Upper lobe of left lung (tissue), 4 donors: Measurements from ENCODE around the gene CFAP206.

Source experiments
- CTCF ChIP-seq, 6 experiments: fragments of 450-650 bp in 4 of 6; fragments of 200-600 bp in 2 of 6; sonication (generic) in 2 of 6; IDR thresholded peaks; one replicate each; pipeline ENCODE4 v1.5.1; 2016 to 2019; ENCODE audit warnings: antibody characterized with exemption in 6 of 6
- POLR2A ChIP-seq, 4 donors: fragments of 450-650 bp; IDR thresholded peaks; one replicate each; pipeline ENCODE4 v1.5.1; 2016 to 2017; ENCODE audit warnings: antibody characterized with exemption in 4 of 4, mild to moderate bottlenecking in 2 of 4
- POLR2AphosphoS5 ChIP-seq, 2 donors: sonication (generic); formaldehyde crosslinking; IDR thresholded peaks; one replicate each; pipeline ENCODE4 v1.5.1; 2017; ENCODE audit warnings: antibody characterized with exemption in 2 of 2

DNA sequence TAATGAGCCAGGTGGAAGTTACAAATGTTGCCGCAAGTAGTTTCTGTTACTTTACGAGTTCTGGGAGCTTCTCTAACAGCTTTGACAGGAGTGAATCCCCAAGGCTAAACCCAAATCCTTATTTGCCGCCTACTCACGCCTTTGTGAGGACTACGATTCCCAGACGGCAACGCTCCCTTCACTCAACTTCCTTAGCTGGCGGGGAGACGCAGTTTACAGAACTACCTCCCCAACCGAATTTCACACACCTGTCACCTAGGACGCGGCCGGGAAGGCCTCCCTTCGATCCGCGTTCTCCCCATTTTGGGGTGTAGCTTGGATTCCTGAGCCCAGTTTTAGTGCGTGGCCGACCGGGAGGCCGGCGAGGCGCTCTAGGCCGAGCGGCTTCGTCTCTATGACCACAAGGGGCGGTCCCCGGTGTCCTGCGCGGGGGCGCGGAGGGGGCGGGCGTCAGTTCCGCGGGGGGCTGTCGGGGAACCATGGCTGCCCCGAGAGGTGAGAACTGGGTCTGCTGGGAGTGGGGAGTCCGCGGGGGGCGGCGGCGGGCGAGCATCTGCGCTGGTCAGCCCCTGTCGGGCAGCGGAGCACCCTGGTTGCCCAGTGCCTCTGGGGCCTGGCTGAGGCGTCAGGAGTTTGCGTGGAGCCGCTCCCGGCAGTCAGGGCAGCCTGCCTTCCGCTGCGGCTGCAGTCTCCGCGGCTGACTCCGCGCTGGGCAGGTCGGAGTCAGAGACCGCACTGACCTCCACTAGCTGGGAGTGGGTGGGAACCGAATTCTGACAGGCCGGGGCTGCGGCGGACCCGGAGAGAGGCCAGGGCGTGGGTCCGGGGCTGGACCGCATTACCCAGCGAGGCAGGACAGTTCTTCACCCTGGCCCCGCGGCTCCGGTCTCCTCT is 65.0 kb downstream of the CFAP206 start, which contains the start of gene SLC35A1:
- peak; percentile 24 to 82 for TF ChIP-seq POLR2AphosphoS5 (IDR thresholded peaks at IDR 0.05)
- TF ChIP-seq CTCF (IDR thresholded peaks at IDR 0.05): peak; percentile 26 to 64 (median 40)
- peak in 2 of 4 donors; percentile 53 to 88 for TF ChIP-seq POLR2A (IDR thresholded peaks at IDR 0.05)
